ENCODE data around the gene SLC12A3. TPM values are rescaled to one million over a fixed set of nuclear protein-coding genes. Genes with fewer than 3 reads are reported as not detected.

Gene SLC12A3
- total RNA-seq, 2 experiments from 2014 or later = not detected

- no peak for DNase-seq
- H3K4me3 Mint-ChIP-seq = no peak overlapping the region
- ChIA-PET CTCF (interaction anchor here (0.7 to 5.6 kb wide), 7 partner anchors 10 to 24 kb away, joined by 3 to 28 read pairs (median 5); no protein-coding TSS in a partner anchor), POLR2A (no interaction called here)
- peaks cover 32% of the 10 kb centered on the region for H3K36me3 Mint-ChIP-seq (ENCODE audit: low read depth)
- H3K9me3 Mint-ChIP-seq = no peaks in the 10 kb centered on the region
- no peak overlapping the region for H3K27ac Mint-ChIP-seq
- no peaks in the 10 kb centered on the region for H3K27me3 Mint-ChIP-seq
- peaks cover 41% of the 10 kb centered on the region for H3K4me1 Mint-ChIP-seq
Observed at GRCh38 chr16:56946767-56947603, 82.0 kb downstream of the SLC12A3 start.

DNA sequence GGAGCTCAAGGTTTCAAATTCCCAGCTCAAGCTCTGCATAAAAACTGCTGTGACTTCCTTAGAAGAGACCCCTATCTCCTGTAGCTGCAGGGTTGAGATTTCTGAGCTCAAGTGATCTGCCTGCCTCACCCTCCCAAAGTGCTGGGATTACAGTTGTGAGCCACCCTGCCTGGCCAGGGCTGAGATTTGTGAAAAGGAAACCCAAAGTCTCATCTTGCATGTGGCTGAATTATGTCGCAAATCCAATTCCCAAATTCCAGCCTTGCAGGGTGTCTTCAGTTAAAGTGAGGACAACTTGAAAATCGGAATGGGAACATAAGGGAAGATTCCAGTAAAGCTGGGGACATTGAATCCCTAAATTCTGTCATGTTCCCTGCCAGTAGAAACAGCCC lies 82.6 kb downstream of the SLC12A3 start:
- H3K9me3 Mint-ChIP-seq = no peaks in the 10 kb centered on the region
- peaks cover 37% of the 10 kb centered on the region for H3K4me1 Mint-ChIP-seq
- H3K4me3 Mint-ChIP-seq = no peak overlapping the region
- ChIA-PET CTCF (interaction anchor here (0.7 to 5.6 kb wide), 7 partner anchors 9 to 23 kb away, joined by 3 to 28 read pairs (median 5); no protein-coding TSS in a partner anchor), POLR2A (interaction anchor here (0.7 kb wide), 1 partner anchor 77 kb away, joined by 3 read pairs; no protein-coding TSS in a partner anchor)
- no peaks in the 10 kb centered on the region for H3K27me3 Mint-ChIP-seq
- H3K36me3 Mint-ChIP-seq (ENCODE audit: low read depth) = peaks cover 28% of the 10 kb centered on the region
- no peak overlapping the region for H3K27ac Mint-ChIP-seq
- DNase-seq = no peak

GRCh38 chr16:56948234-56948633 lies 83.2 kb downstream of the SLC12A3 start:
- CTCF ChIA-PET = interaction anchor here (1.0 to 5.6 kb wide), 5 partner anchors 8 to 18 kb away, joined by 3 to 28 read pairs (median 6); no protein-coding TSS in a partner anchor
- H3K4me3 Mint-ChIP-seq = no peak overlapping the region
- peaks cover 21% of the 10 kb centered on the region for H3K36me3 Mint-ChIP-seq (ENCODE audit: low read depth)
- POLR2A ChIA-PET = interaction anchor here (0.7 kb wide), 1 partner anchor 77 kb away, joined by 3 read pairs; no protein-coding TSS in a partner anchor
- peak overlapping the region; percentile 5 for H3K27ac Mint-ChIP-seq
- no peak for DNase-seq
- no peaks in the 10 kb centered on the region for H3K27me3 Mint-ChIP-seq
- H3K9me3 Mint-ChIP-seq = no peaks in the 10 kb centered on the region
- peaks cover 31% of the 10 kb centered on the region for H3K4me1 Mint-ChIP-seq

DNA sequence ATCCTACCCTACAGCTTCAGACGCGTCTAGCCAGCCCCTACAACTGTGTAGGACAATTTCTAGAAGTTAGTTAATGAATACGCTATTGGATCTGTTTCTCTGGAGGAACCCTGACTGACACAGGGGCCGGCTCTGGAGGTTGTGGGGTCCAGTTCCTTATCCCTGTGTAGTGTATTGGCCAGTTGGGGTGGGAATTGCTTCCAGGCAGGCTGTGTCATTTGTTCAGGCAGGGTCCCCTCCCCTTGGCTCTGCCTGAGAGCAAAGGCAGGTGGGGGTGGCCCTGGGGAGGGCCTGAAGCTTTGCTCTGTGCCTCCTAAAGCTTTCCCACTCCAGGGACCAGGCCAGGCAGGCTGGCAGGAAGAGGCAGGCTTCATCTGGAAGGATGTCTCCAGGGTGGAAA lies 85.0 kb downstream of the SLC12A3 start:
- H3K4me3 Mint-ChIP-seq = no peak overlapping the region
- peaks cover 8% of the 10 kb centered on the region for H3K36me3 Mint-ChIP-seq (ENCODE audit: low read depth)
- no peak for DNase-seq
- H3K27me3 Mint-ChIP-seq = no peaks in the 10 kb centered on the region
- POLR2A ChIA-PET = no interaction called here
- H3K4me1 Mint-ChIP-seq = peaks cover 19% of the 10 kb centered on the region
- H3K9me3 Mint-ChIP-seq = no peaks in the 10 kb centered on the region
- no peak overlapping the region for H3K27ac Mint-ChIP-seq
- CTCF ChIA-PET = interaction anchor here (0.9 to 3.2 kb wide), 3 partner anchors 13 to 17 kb away, joined by 4 to 18 read pairs (median 4); no protein-coding TSS in a partner anchor

DNA sequence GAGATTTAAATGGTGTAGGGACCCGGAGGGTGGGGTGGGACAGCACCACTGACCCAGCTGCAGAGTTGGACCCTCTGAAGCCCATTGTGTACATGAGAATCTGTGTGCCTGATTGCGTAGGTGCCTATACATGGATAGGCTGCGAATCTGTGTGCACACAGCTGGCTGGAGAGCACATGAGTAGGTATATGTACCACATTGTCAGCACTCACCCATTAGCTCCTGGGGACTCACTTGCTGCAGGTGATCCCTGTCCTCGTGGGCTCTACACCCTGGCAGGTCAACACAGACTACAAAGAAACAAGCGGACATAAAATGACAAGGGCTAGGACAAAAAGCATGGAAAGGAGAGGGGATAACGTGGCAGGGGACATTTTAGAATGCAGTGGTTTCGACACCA lies 85.4 kb downstream of the SLC12A3 start:
- DNase-seq = no peak
- Mint-ChIP-seq H3K9me3 (no peaks in the 10 kb centered on the region), H3K27me3 (no peaks in the 10 kb centered on the region), H3K36me3 (ENCODE audit: low read depth) (peaks cover 8% of the 10 kb centered on the region), H3K27ac (no peak overlapping the region), H3K4me1 (peaks cover 18% of the 10 kb centered on the region), H3K4me3 (no peak overlapping the region)
- CTCF ChIA-PET = interaction anchor here (0.9 to 3.2 kb wide), 9 partner anchors 12 to 164 kb away, joined by 3 to 18 read pairs (median 4); no protein-coding TSS in a partner anchor
- POLR2A ChIA-PET = interaction anchor here (0.9 kb wide), 1 partner anchor 19 kb away, joined by 3 read pairs; the partner anchor contains the start of gene HERPUD1

- H3K4me1 Mint-ChIP-seq = peaks cover 18% of the 10 kb centered on the region
- ChIA-PET POLR2A (interaction anchor here (0.9 kb wide), 1 partner anchor 20 kb away, joined by 3 read pairs; the partner anchor contains the start of gene HERPUD1), CTCF (interaction anchor here (0.6 to 3.2 kb wide), 13 partner anchors 9 to 244 kb away, joined by 3 to 18 read pairs (median 4); partner anchors contain the start of gene NLRC5)
- H3K27me3 Mint-ChIP-seq = no peaks in the 10 kb centered on the region
- H3K9me3 Mint-ChIP-seq = no peaks in the 10 kb centered on the region
- no peak overlapping the region for H3K27ac Mint-ChIP-seq
- H3K4me3 Mint-ChIP-seq = no peak overlapping the region
- peak; percentile 64 for DNase-seq
- H3K36me3 Mint-ChIP-seq (ENCODE audit: low read depth) = peaks cover 8% of the 10 kb centered on the region
Observed at GRCh38 chr16:56950881-56951771, 86.1 kb downstream of the SLC12A3 start.

- peaks cover 14% of the 10 kb centered on the region for H3K4me1 Mint-ChIP-seq
- no peaks in the 10 kb centered on the region for H3K27me3 Mint-ChIP-seq
- H3K27ac Mint-ChIP-seq = no peak overlapping the region
- no peaks in the 10 kb centered on the region for H3K9me3 Mint-ChIP-seq
- POLR2A ChIA-PET = no interaction called here
- CTCF ChIA-PET = interaction anchor here (0.5 to 2.3 kb wide), 4 partner anchors 11 to 93 kb away, joined by 3 to 8 read pairs (median 4); no protein-coding TSS in a partner anchor
- no peak overlapping the region for H3K4me3 Mint-ChIP-seq
- peaks cover 3% of the 10 kb centered on the region for H3K36me3 Mint-ChIP-seq (ENCODE audit: low read depth)
- DNase-seq = no peak
Observed at GRCh38 chr16:56953006-56953405, 88.0 kb downstream of the SLC12A3 start.

GRCh38 chr16:56956076-56956475 lies 91.1 kb downstream of the SLC12A3 start:
- CTCF ChIA-PET = interaction anchor here (1.0 to 3.5 kb wide), 3 partner anchors 8 to 15 kb away, joined by 3 to 9 read pairs (median 5); no protein-coding TSS in a partner anchor
- Mint-ChIP-seq H3K9me3 (no peaks in the 10 kb centered on the region), H3K36me3 (ENCODE audit: low read depth) (no peaks in the 10 kb centered on the region), H3K4me3 (no peak overlapping the region), H3K27me3 (peaks cover 3% of the 10 kb centered on the region), H3K27ac (no peak overlapping the region), H3K4me1 (peaks cover 5% of the 10 kb centered on the region)
- POLR2A ChIA-PET = no interaction called here
- DNase-seq = no peak

DNA sequence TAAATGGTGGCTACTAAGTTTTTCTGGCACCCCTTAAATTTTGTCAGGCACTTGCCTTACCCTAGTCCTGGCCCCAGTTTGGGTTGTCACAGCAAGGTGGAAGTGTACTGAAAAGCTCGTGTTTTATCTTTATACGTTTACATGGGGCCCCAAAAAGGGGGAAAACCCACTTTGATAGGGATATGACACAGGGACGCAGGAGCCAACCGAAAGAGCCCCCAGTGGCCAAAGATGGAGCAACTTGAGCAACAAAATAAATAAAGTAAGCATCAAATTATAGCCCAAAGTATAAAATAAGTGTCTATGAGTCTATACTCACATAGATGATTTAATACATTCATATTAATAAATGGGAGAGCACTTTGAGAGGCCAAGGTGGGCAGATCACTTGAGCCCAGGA lies 91.7 kb downstream of the SLC12A3 start:
- Mint-ChIP-seq H3K27me3 (peaks cover 3% of the 10 kb centered on the region), H3K4me1 (no peaks in the 10 kb centered on the region), H3K27ac (no peak overlapping the region), H3K36me3 (ENCODE audit: low read depth) (no peaks in the 10 kb centered on the region), H3K4me3 (no peak overlapping the region), H3K9me3 (no peaks in the 10 kb centered on the region)
- POLR2A ChIA-PET = no interaction called here
- no peak for DNase-seq
- CTCF ChIA-PET = interaction anchor here (1.0 to 3.5 kb wide), 4 partner anchors 9 to 14 kb away, joined by 3 to 9 read pairs (median 4); no protein-coding TSS in a partner anchor

- DNase-seq = no peak
- H3K27ac Mint-ChIP-seq = no peak overlapping the region
- ChIA-PET POLR2A (no interaction called here), CTCF (no interaction called here)
- H3K36me3 Mint-ChIP-seq (ENCODE audit: low read depth) = no peaks in the 10 kb centered on the region
- H3K9me3 Mint-ChIP-seq = no peaks in the 10 kb centered on the region
- H3K4me1 Mint-ChIP-seq = peaks cover 14% of the 10 kb centered on the region
- H3K27me3 Mint-ChIP-seq = peaks cover 3% of the 10 kb centered on the region
- H3K4me3 Mint-ChIP-seq = no peak overlapping the region
Observed at GRCh38 chr16:56960681-56961281, 95.8 kb downstream of the SLC12A3 start.

GRCh38 chr16:56961386-56961785 lies 96.4 kb downstream of the SLC12A3 start:
- Mint-ChIP-seq H3K27me3 (peaks cover 3% of the 10 kb centered on the region), H3K9me3 (no peaks in the 10 kb centered on the region), H3K27ac (no peak overlapping the region), H3K36me3 (ENCODE audit: low read depth) (no peaks in the 10 kb centered on the region), H3K4me3 (no peak overlapping the region), H3K4me1 (peaks cover 20% of the 10 kb centered on the region)
- CTCF ChIA-PET = interaction anchor here (8.8 kb wide), 1 partner anchor 14 kb away, joined by 77 read pairs; no protein-coding TSS in a partner anchor
- POLR2A ChIA-PET = no interaction called here
- DNase-seq = no peak

DNA sequence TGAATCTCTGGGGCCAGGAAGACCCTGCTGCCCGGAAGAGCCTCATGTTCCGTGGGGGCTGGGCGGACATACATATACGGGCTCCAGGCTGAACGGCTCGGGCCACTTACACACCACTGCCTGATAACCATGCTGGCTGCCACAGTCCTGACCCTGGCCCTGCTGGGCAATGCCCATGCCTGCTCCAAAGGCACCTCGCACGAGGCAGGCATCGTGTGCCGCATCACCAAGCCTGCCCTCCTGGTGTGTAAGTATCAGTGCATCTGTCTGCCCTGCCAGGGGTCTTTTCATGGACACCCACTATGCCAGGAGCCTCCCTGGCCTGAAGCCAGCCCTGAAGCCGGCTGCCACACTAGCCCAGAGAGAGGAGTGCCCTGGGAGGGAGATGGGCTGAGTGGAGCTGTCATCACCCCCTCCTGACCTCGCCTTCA lies 96.9 kb downstream of the SLC12A3 start, which contains the start of gene CETP:
Gene CETP, plus strand, starts transcription at position 100 of the 431 bp plus-strand sequence. Its CDS starts 30 bp downstream, at position 130.
- ChIA-PET CTCF (interaction anchor here (1.1 to 12.8 kb wide), 5 partner anchors 12 to 84 kb away, joined by 3 to 123 read pairs (median 11); partner anchors contain the start of gene NLRC5), POLR2A (no interaction called here)
- DNase-seq = no peak
- Mint-ChIP-seq H3K36me3 (ENCODE audit: low read depth) (no peaks in the 10 kb centered on the region), H3K4me1 (peaks cover 20% of the 10 kb centered on the region), H3K4me3 (no peak within 1 kb of the TSS), H3K9me3 (no peaks in the 10 kb centered on the region), H3K27ac (no peak within 1 kb of the TSS), H3K27me3 (peaks cover 3% of the 10 kb centered on the region)

Data from activated CD4-positive, alpha-beta T cell treated with anti-CD3 and anti-CD28 coated beads, Interleukin-2, amount 10 ng/mL, durations not matched to agents 7 days and 5 days (primary cell).